ENCODE measurements around the gene ZNF57.

DNA sequence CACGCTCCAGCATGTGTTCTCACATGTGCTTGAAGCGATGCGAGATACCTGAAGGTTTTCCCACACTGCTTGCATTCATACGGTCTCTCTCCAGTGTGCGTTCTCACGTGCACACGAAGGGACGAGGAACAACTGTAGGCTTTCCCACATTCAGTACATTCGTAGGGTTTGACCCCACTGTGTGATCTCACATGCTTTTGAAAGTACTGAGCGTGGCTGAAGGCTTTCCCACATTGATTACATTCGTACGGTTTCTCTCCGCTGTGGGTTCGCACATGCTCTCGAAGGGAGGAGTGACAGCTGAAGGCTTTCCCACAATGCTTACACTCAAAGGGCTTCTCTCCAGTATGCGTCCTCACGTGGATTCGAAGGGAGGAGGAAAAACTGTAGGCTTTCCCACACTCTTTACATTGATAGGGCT is 32.8 kb downstream of the ZNF57 start:
- TF ChIP-seq CTCF (conservative IDR thresholded peaks at IDR 0.05; ENCODE audit: low read length), result no peak
- no peak for TF ChIP-seq EZH2phosphoT487 (IDR thresholded peaks at IDR 0.05; ENCODE audit: borderline replicate concordance, low read depth, low read length)
